K562 (cell line): ENCODE data around the gene SULT2B1. TPM values are rescaled to one million over a fixed set of nuclear protein-coding genes. Genes with fewer than 3 reads are reported as not detected.
A peak's percentile ranks its signal among the peaks of the same experiment; 100 is the strongest.

Experiments
- CCNT2 ChIP-seq: IDR thresholded peaks from 2 replicates; pipeline ENCODE4 v1.6.1; 2011; ENCODE audit warnings: borderline replicate concordance, low read depth, mild to moderate bottlenecking, moderate library complexity, mixed read lengths, low read length; ENCODE audit not compliant: insufficient read length; ENCODE audit errors: extremely low read depth
- DACH1 ChIP-seq: fragments of 450-650 bp; IDR thresholded peaks from 2 replicates; pipeline ENCODE4 v1.6.1; 2018; ENCODE audit not compliant: partially characterized antibody
- E2F1 ChIP-seq: sonication (generic); formaldehyde crosslinking; IDR thresholded peaks from 2 replicates; pipeline ENCODE4 v1.8.1; 2023; ENCODE audit warnings: mild to moderate bottlenecking, missing genetic modification reagents, moderate library complexity
- EGR1 ChIP-seq: fragments of 450-650 bp; conservative IDR thresholded peaks from 2 replicates; pipeline ENCODE4 v1.6.1; 2017; ENCODE audit warnings: mild to moderate bottlenecking
- ESRRB ChIP-seq: fragments of 250-450 bp; sonication (Bioruptor Pico); IDR thresholded peaks from 2 replicates; pipeline ENCODE4 v1.5.0; 2020; ENCODE audit warnings: mild to moderate bottlenecking, moderate library complexity, borderline replicate concordance
- IFI16 ChIP-seq: fragments of 250-450 bp; sonication (Bioruptor Pico); IDR thresholded peaks from 2 replicates; pipeline ENCODE4 v2.1.2; 2022; ENCODE audit warnings: mild to moderate bottlenecking, inconsistent platforms
- MLX ChIP-seq, 2 experiments: fragments of 450-650 bp in 1 of 2; sonication (generic) in 1 of 2; formaldehyde crosslinking; conservative IDR thresholded peaks; 2 replicates each; pipeline versions ENCODE4 v1.4.0 to v1.8.1; 2020 to 2022; ENCODE audit warnings: mild to moderate bottlenecking in 1 of 2, missing genetic modification reagents in 1 of 2
- NFE2 ChIP-seq: IDR thresholded peaks from 2 replicates; pipeline ENCODE4 v1.6.1; 2014; ENCODE audit warnings: antibody characterized with exemption, low read depth
- POLR2H ChIP-seq: IDR thresholded peaks from 2 replicates; pipeline ENCODE4 v1.6.1; 2016; ENCODE audit warnings: missing genetic modification characterization, low read depth, mild to moderate bottlenecking, control low read depth, missing compliant biosample characterization, moderate library complexity
- REST ChIP-seq, 2 experiments: fragments of 450-650 bp; formaldehyde crosslinking in 1 of 2; IDR thresholded peaks; 2 replicates each; pipeline versions ENCODE4 v1.4.0 to v1.6.1; 2014 to 2020; ENCODE audit warnings: mild to moderate bottlenecking in 2 of 2, borderline replicate concordance in 1 of 2, low read depth in 1 of 2
- THAP12 ChIP-seq: fragments of 250-450 bp; sonication (Bioruptor Pico); IDR thresholded peaks from 2 replicates; pipeline ENCODE4 v1.9.0; 2021; ENCODE audit warnings: mild to moderate bottlenecking, inconsistent platforms
- ZNF140 ChIP-seq: fragments of 250-450 bp; sonication (Bioruptor Pico); IDR thresholded peaks from 2 replicates; pipeline ENCODE4 v1.8.0; 2021; ENCODE audit warnings: moderate library complexity, mild to moderate bottlenecking, inconsistent platforms
- polyA plus RNA-seq, 8 experiments: library from polyadenylated mRNA; depleted of rRNA in 4 of 8; stranded (reverse) in 5 of 8; unstranded in 3 of 8; fragments of >200 nt; fragmentation: Nextera tagmentation in 2 of 8; fragmentation: Illumina TruSeq in 1 of 8; extraction: Ambion mirVana in 2 of 8; extraction: Trizol in 1 of 8; gene quantifications; 2 replicates each; pipeline versions ENCODE4 v1.2.1 to v1.2.3, GENCODE V29; 2011 to 2014; ENCODE audit warnings: inconsistent platforms in 1 of 8, missing spikeins in 1 of 8
- total RNA-seq, 7 experiments: library from RNA; depleted of rRNA in 6 of 7; stranded (reverse); fragments of >200 nt in 6 of 7; fragmentation: Illumina TruSeq in 2 of 7; extraction: Trizol in 2 of 7; gene quantifications; 2 replicates each; pipeline versions ENCODE4 v1.2.1 to v1.2.3, GENCODE V29; 2011 to 2021; ENCODE audit warnings: low replicate concordance in 1 of 7

SULT2B1 gene
- total and polyA plus RNA-seq, 9 of the 15 experiments (the other 6 are each of a cell fraction or from before 2014, with no cell fraction given): 0.09 to 0.62 (median 0.22) TPM; not detected in 2

GRCh38 chr19:48618916-48619691 is 67.1 kb downstream of the SULT2B1 start, which contains the start of the genes RPL18 and SPHK2 (continued):
- TF ChIP-seq E2F1 (peak; percentile 87; the same call in 1 of the 2 replicates), REST (IDR thresholded peaks at IDR 0.05; ENCODE audit: borderline replicate concordance) (peak; percentile 54), REST (CRISPR knock-in tag; IDR thresholded peaks at IDR 0.05; ENCODE audit: low read depth) (no peak), MLX (CRISPR knock-in tag; conservative IDR thresholded peaks at IDR 0.05) (no peak), DACH1 (no peak), ESRRB (CRISPR knock-in tag) (no peak), POLR2H (tag) (peak; percentile 97), IFI16 (CRISPR knock-in tag) (no peak), NFE2 (peak; percentile 32), EGR1 (peak; percentile 80), THAP12 (peak; percentile 99), CCNT2 (peak; percentile 89), ZNF140 (CRISPR knock-in tag) (no peak)
